ENCODE data around the gene PAPOLB. TPM values are rescaled to one million over a fixed set of nuclear protein-coding genes. Genes with fewer than 3 reads are reported as not detected.

PAPOLB gene
- total and polyA plus RNA-seq, 2 of the 4 experiments (the other 2 are of a cell fraction), result under 0.01 TPM; not detected in 1

DNA sequence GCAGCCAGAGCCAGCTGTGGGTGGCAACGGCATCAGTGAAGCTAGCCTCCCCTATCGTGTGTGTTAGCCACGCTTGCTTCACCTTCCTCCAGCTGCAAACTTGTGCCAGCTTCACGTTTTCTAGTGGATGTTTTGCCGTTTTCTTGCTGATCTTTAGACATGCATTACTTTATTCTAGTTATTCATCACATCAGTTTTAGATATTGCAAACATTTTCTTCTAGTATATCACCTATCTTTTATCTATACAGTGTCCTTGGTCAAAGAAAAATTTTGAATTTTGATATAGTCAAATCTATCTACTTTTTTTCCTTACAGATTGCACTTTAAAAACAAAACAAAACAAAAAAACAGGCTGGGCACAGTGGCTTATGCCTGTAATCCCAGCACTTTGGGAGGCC, 6.7 kb upstream of the PAPOLB start:
- Histone ChIP-seq H3K36me3 (ENCODE audit: control insufficient read depth, insufficient read depth, low read length) (no peaks in the 10 kb centered on the region), H4K5ac (ENCODE audit: low read depth, low read length) (no peak overlapping the region), H3K9ac (ENCODE audit: low read depth, low read length) (no peak overlapping the region), H2BK15ac (ENCODE audit: low read depth, low read length) (no peak overlapping the region), H2BK120ac (ENCODE audit: low read depth, low read length) (no peak overlapping the region), H3K9me1 (ENCODE audit: insufficient read depth, low read length) (no peaks in the 10 kb centered on the region), H3K56ac (ENCODE audit: extremely low read depth, insufficient read depth, low read length) (no peak overlapping the region), H2BK20ac (ENCODE audit: low read depth, low read length) (no peak overlapping the region), H3K4me1 (ENCODE audit: control insufficient read depth, insufficient read depth, low read length) (no peaks in the 10 kb centered on the region), H4K20me1 (ENCODE audit: insufficient read depth, low read length) (no peaks in the 10 kb centered on the region), H3K27ac (ENCODE audit: insufficient read depth, low read length) (no peak overlapping the region), H3K14ac (replicated peaks; ENCODE audit: low read depth, low read length) (no peak overlapping the region), H2AK9ac (replicated peaks; ENCODE audit: low read depth, low read length, poor library complexity) (no peak overlapping the region), H3K18ac (ENCODE audit: low read depth, low read length) (no peak overlapping the region), H2BK5ac (ENCODE audit: low read depth, low read length, poor library complexity, severe bottlenecking) (no peak overlapping the region), H4K8ac (ENCODE audit: low read depth in 2 of 2, low read length in 2 of 2) (no peak overlapping the region), H3K4me2 (ENCODE audit: low read depth, low read length) (no peak overlapping the region), H2AFZ (replicated peaks; ENCODE audit: low read length, poor library complexity) (no peak overlapping the region), H3K27me3 (ENCODE audit: control insufficient read depth, insufficient read depth, low read length) (peaks cover 2% of the 10 kb centered on the region; the same call in 1 of the 2 replicates), H2AK5ac (ENCODE audit: low read depth, low read length) (no peak overlapping the region), H3K79me1 (ENCODE audit: low read depth in 1 of 2, low read length in 2 of 2) (no peaks in the 10 kb centered on the region), H3K4me3 (ENCODE audit: insufficient read depth, low read depth, low read length) (no peak overlapping the region), H4K91ac (ENCODE audit: insufficient read depth, low read depth, low read length) (no peak overlapping the region), H3K4ac (ENCODE audit: low read depth, low read length) (no peak overlapping the region), H3K9me3 (ENCODE audit: control insufficient read depth, insufficient read depth, low read length) (no peaks in the 10 kb centered on the region), H3K23ac (ENCODE audit: low read depth, low read length) (no peak overlapping the region)
- ATAC-seq (ENCODE audit: low read depth) (no peak), DNase-seq (no peak)
- BruUV-seq (replicated peaks), result no TSS peak
- in situ Hi-C loops (cut with MboI; ENCODE audit: low sequenced_read_pairs) (no loop called here), intact Hi-C loops (cut with micrococcal nuclease) (no loop called here), dilution Hi-C loops (cut with HindIII; ENCODE audit: low sequenced_read_pairs, unreplicated experiment) (no loop called here)
- CTCF ChIA-PET, result no interaction called here
- WGBS, 2 experiments (ENCODE audit: extremely low coverage in 2 of 2, insufficient read length in 1 of 2), result 73% methylated on average over 2 of the region's 5 CpGs; no CpG with 5 or more reads in 1 of the 2 experiments
- POLR2A ChIA-PET (ENCODE audit: unreplicated experiment), result no interaction called here
- no peak for TF ChIP-seq RCOR1 (IDR thresholded peaks at IDR 0.05; ENCODE audit: insufficient replicate concordance, low read length)
- TF ChIP-seq POLR2A (IDR thresholded peaks at IDR 0.05; ENCODE audit: low read depth, low read length), result no peak
- no peak for TF ChIP-seq MAFK (IDR thresholded peaks at IDR 0.05; ENCODE audit: low read depth, low read length)
- TF ChIP-seq, protein P1, sequence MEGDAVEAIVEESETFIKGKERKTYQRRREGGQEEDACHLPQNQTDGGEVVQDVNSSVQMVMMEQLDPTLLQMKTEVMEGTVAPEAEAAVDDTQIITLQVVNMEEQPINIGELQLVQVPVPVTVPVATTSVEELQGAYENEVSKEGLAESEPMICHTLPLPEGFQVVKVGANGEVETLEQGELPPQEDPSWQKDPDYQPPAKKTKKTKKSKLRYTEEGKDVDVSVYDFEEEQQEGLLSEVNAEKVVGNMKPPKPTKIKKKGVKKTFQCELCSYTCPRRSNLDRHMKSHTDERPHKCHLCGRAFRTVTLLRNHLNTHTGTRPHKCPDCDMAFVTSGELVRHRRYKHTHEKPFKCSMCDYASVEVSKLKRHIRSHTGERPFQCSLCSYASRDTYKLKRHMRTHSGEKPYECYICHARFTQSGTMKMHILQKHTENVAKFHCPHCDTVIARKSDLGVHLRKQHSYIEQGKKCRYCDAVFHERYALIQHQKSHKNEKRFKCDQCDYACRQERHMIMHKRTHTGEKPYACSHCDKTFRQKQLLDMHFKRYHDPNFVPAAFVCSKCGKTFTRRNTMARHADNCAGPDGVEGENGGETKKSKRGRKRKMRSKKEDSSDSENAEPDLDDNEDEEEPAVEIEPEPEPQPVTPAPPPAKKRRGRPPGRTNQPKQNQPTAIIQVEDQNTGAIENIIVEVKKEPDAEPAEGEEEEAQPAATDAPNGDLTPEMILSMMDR (conservative IDR thresholded peaks at IDR 0.05; ENCODE audit: low read depth, low read length), result no peak
- no peak for TF ChIP-seq BHLHE40 (IDR thresholded peaks at IDR 0.05; ENCODE audit: low read depth, low read length)
- TF ChIP-seq MXI1 (IDR thresholded peaks at IDR 0.05; ENCODE audit: borderline replicate concordance, low read depth, low read length), result no peak
- no peak for TF ChIP-seq NFE2L2 (IDR thresholded peaks at IDR 0.05; ENCODE audit: low read depth, low read length)
- TF ChIP-seq SMC3 (IDR thresholded peaks at IDR 0.05; ENCODE audit: low read depth, low read length), result no peak
- no peak for TF ChIP-seq RFX5 (IDR thresholded peaks at IDR 0.05; ENCODE audit: low read depth, low read length)
- TF ChIP-seq FOS (IDR thresholded peaks at IDR 0.05; ENCODE audit: low read depth, low read length), result no peak
- TF ChIP-seq, protein P2, sequence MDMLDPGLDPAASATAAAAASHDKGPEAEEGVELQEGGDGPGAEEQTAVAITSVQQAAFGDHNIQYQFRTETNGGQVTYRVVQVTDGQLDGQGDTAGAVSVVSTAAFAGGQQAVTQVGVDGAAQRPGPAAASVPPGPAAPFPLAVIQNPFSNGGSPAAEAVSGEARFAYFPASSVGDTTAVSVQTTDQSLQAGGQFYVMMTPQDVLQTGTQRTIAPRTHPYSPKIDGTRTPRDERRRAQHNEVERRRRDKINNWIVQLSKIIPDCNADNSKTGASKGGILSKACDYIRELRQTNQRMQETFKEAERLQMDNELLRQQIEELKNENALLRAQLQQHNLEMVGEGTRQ (IDR thresholded peaks at IDR 0.05; ENCODE audit: low read depth, low read length), result no peak
- no peak for TF ChIP-seq RAD21 (IDR thresholded peaks at IDR 0.05; ENCODE audit: low read length)
- TF ChIP-seq CEBPB (IDR thresholded peaks at IDR 0.05; ENCODE audit: low read depth, low read length), result no peak
- TF ChIP-seq, protein P3, sequence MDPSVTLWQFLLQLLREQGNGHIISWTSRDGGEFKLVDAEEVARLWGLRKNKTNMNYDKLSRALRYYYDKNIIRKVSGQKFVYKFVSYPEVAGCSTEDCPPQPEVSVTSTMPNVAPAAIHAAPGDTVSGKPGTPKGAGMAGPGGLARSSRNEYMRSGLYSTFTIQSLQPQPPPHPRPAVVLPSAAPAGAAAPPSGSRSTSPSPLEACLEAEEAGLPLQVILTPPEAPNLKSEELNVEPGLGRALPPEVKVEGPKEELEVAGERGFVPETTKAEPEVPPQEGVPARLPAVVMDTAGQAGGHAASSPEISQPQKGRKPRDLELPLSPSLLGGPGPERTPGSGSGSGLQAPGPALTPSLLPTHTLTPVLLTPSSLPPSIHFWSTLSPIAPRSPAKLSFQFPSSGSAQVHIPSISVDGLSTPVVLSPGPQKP (IDR thresholded peaks at IDR 0.05; ENCODE audit: borderline replicate concordance, low read depth, low read length), result no peak
- no peak for TF ChIP-seq CHD1 (IDR thresholded peaks at IDR 0.05; ENCODE audit: low read depth, low read length)
- TF ChIP-seq MAZ (IDR thresholded peaks at IDR 0.05; ENCODE audit: borderline replicate concordance, low read depth, low read length), result no peak
